HG03378 (cell line): ENCODE measurements around the gene DUSP11.
"Not testable (repeated sequence)": the region's sequence is repeated elsewhere in the genome, so short reads cannot be mapped to it uniquely, and the experiment has no call there.

ENCODE experiments used
- ATAC-seq: cut with Tn5 transposase; IDR thresholded peaks from one replicate; pipeline ENCODE4 v1.9.1; 2021; ENCODE audit warnings: mild to moderate bottlenecking, moderate library complexity; ENCODE audit not compliant: unreplicated experiment

The DUSP11 gene

DNA sequence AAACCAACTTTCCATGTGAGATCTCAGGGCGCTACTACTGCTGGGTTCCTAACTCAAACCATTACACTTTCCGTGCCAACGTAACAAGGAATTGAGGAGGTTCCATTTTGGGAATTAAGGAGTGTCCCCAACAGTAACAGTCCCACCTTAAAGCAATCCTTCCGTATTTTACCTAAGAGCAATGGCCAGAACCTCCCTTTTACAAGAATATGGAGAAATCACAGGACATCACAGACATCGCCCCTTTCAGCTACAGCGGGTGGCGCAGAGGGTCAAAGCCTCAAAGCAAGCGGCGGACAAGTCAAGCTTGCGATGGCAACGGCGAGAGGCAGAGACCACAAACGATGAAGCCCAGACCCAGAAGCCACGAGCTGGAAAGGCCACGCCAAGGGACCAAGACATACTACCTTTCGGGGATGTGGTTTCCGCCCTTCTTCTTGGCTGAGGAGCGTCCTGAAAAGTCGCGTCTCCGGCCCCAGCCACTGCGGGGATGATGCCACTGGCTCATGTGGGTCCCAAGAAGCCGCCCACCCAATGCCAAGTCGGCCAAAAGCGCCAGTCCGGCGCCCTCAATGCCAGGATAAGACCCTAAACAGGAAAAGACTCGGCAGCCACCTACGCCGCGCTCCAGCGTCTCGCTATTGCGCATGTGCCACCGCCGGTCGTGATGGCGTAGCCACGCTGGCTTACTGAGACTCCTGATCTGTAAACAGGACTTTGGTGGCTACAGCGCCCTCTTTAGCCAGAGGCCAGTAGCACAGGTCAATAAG, at the start of gene DUSP11:
Gene DUSP11, minus strand, starts transcription at position 637 of the 770 bp plus-strand sequence. Its CDS starts 129 bp downstream, at position 508.
- peak; percentile 99 for ATAC-seq

DNA sequence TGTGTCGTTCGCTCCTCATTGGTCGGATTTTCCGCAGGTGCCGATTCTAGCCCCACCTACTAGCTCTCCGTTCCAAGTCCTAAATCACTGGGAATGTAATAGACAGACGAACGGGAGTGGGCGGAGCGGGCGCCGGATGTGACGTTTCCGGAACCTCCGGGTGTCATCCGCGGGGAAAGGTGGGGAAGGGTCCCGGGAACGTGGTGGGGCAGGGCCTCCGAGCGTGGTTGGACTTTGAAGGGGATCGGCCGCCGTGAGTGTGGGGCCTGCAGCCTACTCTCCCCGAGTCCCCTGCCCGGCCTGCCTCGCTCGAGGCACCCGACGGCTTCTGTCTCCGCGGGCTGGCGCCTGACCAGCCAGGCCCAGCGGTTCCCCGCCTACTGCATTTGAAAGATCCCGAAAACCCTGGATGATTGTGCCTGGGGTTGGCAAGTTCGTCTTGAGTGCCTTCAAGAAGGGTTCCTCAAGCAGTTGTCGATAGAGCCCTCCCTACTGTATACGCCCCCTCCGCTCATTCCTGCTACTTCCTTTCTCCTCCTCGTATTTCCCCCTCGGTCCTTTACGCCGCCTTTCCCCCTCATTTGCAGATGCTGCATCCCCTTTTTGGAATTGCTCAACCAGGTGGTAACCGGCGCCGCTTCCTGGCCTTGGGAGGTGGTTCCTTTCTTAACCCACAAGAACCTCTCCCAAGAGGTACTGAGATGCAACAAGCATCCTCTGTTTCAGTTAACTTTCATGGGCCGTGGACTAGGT, 49.1 kb upstream of the DUSP11 start, which contains the start of gene STAMBP:
Gene STAMBP, plus strand, starts transcription at position 144 of the 753 bp plus-strand sequence. CDS start 1,896 bp downstream, outside the sequence.
- ATAC-seq: peak; percentile 71

DNA sequence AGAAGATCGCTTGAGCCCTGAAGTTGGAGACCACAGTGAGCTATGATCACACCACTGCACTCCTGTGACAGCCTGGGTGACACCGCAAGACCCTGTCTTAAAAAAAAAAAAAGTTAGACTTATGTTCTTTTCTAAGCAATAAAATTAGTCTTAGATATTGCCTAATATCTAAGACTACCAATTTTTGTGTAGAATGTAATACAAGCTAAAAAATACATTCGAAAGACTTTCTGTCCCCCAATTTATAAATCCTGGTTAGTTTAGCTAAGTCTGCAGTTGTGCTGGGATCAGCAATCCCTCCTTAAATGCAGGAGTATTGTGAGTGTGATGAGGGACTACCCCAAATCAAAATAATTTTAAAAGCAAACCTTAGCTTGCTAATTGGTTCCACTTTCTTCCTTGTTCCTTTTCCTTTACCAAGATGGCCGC, 48.5 kb upstream of the DUSP11 start:
- no peak for ATAC-seq

DNA sequence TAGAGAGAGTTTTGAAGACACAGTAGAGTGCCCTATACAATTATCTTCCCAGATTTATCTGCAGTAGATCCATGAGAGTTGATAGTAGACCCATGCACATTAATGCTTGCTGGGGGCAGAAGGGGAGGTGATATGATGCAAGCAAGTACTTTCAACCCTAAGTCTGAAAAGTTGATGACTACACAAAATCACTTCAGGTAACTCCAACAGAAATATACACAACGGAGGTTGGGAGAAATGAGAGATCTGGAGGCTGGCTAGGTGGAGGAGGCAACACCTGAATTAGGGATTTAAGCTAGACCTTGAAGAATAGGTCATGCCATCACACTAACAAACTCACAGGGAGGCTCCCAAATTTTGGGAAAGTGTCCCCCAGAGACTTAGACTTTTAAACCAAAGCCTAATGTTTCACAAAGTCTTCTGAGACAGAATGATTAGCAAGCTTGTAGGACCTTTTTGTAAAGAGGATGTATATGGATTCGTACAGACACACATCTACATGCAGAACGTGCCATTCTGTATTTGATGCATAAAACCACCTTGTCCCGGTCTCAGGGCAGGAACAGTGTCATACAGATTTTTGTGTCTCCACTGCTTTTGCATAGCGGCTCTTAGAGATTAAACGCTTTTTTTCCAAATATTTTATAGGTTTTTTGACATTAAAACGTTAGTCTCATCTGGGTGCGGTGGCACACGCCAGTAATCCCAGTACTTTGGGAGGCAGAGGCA, 47.9 kb upstream of the DUSP11 start:
- ATAC-seq: no peak

DNA sequence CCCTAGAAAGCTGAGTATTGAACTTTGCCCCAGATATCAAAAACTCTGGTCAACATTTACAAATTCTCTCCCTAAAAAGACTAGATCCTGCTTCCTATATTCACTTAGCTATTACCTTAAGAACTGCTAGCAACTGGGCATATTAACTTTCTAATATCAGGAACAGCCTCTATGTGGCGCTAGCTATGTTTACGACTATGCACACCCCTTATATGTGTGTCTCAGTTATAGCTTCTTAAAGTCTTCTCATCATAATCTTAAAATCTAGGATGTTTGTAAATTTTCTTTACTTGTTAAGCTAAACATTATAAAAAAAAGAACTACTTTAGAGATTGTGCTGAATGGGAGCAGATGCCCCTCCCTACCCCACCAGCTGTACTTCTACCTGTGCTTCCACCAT, 47.1 kb upstream of the DUSP11 start:
- ATAC-seq: no peak

DNA sequence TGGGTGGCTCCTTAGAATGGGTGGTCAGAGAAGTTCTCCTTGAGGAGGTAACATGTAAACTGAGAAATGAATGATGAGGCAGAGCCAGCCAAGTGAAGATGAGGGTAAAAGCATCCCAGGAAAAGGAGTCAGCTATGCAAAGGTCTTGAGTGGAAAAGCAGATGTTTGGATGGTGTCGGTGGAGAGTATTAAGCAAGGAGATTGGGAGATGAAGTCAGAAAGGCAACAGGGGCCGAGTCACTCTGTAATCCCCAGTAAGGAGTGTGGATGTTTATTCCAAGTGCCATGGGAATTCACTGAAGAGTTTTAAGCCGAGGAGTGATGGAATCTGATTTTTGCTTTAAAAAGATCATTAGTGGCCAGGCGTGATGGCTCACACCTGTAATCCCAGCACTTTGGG, 45.5 kb upstream of the DUSP11 start:
- no peak for ATAC-seq

DNA sequence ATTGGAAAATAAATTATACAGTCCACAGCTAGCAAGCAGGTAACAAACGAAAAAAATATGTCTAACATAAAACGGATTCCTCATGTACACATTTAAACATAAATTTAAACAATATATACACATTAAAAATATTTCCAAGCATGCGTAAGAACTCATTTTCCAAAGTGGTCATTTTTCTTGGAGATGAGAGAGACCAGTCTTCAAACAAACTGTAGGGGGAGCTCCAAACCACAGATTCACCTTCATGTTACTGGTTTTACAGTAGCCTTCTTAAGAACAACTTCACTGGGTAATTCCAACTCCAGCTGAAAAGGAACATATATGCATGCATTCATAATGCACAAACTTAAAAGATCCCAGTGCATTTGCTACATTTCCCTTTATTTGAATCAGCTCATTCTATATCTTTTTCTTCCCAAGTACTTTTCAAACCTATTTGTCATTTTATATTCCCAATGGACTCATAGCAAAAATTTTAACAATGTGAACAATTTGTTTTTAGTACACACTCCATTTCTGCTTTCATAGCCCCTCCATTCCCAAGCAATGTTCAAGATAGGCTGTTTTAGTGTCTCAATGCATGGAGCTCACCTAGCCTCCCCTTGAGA, 44.1 kb upstream of the DUSP11 start:
- no peak for ATAC-seq

DNA sequence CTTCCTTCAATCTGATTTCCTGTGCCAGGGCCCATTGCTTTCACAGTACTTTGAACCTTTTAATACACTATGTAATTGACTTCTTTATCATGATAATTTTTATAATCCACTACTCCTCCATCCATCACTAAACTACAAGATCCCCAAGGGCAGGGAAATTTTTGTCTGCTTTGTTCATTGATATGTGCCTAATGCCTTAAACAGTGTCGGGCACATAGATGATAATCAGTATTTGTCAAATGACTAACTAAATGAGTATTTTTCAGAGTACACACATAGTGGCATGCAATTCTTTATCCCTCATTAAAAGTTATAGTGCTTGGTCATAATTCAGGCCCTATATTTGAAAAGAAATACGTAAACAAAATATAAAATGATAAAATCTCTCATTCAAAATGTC, 43.5 kb upstream of the DUSP11 start:
- ATAC-seq: no peak

DNA sequence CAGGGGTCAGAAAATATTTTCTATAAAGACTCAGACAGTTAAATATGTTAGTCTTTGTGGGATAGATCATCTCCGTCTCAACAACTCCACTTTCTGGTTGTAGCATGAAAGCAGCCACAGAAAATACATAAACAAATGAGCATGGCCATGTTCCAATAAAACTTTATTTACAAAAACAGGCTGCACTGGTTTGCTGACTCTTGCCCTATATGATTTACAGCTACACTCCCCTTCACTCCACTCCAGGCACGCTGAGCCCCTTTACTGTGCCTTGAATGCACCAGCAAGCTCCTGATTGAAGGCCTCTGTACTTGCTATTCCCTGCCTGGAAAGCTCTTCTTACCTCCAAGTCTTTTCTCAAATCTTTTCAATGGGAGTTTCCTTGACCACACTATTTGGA, 43.1 kb upstream of the DUSP11 start:
- ATAC-seq: no peak

DNA sequence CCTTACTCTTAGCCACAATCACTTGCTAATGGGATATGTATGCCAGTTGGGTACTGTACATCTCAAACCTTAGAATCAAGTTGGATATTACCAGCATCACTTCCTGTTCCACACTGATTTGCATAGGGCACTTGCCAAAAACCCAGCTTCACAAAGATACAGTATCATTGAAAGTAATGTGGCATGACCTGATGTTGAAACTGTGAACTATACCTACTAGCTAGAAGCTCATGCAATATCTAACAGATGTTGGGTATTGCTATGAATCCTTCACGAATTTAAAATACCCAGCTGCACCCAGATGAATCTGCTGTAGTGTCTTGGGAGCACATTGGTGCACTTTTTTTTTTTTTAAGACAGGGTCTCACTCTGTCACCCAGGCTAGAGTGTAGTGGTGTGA, 42.4 kb upstream of the DUSP11 start:
- ATAC-seq: peak; percentile 76

DNA sequence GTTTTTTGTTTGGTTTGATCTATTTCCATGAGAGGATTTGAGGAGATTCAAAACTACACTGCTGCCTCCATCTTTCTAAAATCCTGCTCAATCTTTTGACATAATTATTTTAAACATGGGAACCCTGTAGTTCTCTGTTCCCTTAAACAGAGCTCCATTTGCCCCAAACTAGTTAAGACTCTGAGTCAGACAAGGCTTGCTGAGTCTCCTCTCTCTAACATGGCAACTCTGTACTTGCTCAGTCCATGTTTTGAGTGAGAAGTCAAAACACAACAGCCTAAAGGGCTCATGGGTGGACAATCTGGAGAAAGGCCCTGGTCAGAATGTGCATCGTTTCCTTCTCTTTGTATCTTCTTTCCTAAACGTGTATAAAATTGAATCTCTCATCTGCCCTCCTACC, 41.8 kb upstream of the DUSP11 start:
- ATAC-seq: no peak

DNA sequence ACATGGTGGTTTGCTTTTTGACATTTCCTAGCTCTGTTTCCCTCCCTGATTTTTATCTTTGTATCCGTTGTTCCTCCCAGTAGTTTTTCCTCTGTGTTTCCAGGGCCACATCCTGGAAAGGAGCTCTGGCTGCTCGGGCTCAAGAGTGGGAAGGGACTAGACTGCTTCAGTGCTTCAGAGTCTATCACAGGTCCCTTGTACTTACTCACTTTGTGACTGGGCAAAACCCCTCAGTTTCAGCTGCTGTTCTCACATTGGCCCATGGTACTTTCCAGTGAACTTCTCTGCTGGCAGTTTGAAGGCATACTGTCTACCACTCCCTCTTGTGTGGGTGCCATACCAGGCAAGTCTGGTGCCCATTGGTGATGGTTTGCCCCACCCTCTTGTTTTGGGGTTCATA, 41.3 kb upstream of the DUSP11 start:
- peak; percentile 79 for ATAC-seq

DNA sequence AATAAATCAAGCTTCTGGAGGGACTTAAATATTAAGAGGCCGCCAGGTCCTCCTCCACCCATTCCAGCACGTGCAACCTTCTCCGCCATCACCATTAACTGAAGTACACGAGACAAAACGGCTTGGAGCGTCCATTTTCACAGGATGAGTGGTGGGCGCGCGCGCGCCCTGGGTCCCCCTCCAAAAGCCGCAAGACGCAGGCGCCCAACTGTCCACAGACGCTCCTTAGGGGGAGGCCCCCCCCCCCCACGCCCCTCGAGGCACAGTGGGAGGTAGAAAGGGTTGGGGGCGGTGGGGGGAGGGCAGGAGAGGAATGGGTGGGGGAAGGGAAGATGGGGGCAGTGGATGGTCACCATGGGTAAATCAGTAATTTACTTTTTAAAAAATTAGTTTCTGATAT, 38.4 kb upstream of the DUSP11 start:
- ATAC-seq: no peak

DNA sequence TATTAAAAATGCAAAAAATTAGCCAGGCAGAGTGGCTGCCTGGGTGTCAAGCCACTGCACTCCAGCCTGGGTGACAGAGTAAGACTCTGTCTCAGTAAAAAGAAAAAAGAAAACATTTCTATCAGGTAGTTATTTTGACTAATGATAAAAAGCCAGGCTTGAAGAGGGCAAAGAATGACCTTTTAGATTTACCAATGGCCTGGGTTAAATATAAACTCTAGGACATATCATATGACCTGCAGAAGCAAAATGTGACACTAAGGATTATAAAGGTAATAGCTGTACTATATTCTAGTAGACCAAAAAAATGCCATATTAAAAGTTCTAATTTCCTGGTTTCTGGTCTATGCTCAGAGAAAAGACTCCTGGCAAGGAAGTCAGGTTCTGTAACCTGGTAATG, 32.7 kb upstream of the DUSP11 start:
- ATAC-seq: no peak

DNA sequence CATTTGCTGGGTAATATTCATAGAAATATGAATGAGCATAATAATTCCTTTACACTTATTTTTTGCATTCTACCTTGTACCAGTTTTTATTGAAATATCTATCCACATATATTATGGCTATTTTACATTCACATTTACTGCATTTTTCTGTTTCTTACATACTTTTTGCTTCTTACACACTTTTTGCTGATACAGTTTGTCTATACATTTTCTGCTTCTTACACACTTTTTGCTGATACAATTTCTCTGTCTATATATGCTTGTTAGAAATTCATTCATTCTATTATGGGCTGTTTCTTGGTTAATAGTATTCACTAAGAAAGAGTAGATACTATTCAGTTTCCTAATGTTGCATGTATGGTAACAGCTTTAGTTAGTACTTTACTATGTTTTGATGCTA, 32.0 kb upstream of the DUSP11 start:
- no peak for ATAC-seq

DNA sequence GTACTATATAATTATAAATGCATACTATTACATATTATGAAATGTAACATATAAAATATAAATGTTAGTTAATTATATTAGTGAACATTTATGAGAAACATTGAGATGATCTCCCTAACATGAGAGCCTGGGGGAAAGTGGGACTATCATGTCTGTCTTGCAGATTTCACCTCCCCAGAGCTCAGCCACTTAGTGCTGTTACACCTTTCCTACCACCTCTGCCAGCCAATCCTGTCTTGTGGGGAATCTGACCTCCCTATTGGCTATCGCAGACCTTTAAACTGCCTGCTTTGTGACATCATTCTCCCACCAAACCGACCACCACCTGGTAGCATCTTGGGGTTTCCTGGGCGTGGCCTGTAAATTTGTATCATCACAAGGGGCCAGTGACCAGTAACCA, 4.0 kb upstream of the DUSP11 start, which contains the start of gene C2orf78:
Gene C2orf78, plus strand, starts transcription at position 301 of the 400 bp plus-strand sequence. CDS start 127 bp downstream, outside the sequence.
- not testable (repeated sequence) for ATAC-seq

DNA sequence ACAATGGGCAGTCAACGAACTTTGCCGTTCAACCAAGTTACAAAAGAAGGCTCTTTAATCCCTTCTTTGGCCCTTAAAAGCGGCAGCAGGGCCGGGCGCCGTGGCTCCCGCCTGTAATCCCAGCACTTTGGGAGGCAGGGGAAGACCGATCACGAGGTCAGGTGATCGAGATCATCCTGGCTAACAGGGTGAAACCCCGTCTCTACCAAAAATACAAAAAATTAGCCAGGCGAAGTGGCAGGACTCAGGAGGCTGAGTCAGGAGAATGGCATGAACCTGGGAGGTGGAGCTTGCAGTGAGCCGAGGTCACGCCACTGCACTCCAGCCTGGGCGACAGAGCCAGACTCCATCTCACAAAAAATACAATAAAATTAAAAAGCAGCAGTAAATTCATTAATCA, 3.5 kb upstream of the DUSP11 start:
- not testable (repeated sequence) for ATAC-seq

DNA sequence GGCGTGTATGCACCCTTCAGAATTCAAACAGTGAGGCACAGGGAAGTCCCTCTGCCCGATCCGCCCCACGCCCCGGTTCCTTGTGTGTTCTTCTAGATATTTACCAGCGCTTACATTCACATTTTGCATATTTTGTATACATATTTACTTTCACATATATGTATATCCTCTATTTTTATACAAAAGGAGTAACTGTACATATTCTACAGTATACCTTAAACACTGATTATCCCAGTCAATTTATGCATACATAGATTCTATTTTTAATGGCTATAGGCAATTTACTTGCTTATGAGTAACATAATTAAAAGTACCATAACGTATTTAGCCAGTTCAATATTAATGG, 307 bp upstream of the DUSP11 start:
- ATAC-seq: no peak

DNA sequence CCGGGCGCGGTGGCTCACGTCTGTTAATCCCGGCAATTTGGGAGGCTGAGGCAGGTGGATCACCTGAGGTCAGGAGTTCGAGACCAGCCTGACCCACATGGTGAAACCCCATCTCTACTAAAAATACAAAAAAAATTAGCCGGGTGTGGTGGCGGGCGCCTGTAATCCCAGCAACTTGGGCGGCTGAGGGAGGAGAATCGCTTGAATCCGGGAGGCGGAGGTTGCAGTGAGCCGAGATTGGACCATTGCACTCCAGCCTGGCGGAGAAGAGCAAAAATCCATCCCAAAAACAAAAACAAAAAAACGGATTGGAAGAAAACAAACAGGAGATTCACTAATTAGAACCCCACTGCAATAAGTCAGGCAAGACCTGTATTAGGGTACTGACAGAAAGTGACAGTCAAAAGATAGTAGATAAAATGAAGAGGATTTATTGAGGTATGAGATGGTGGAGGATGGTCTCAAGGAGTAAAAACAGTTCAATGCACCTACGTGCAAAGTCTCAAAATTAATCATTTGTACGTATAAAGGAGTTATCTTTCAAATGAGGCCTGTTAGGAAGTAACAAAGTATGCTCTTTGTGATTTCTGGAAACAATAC, 936 bp downstream of the DUSP11 start:
- not testable (repeated sequence) for ATAC-seq

DNA sequence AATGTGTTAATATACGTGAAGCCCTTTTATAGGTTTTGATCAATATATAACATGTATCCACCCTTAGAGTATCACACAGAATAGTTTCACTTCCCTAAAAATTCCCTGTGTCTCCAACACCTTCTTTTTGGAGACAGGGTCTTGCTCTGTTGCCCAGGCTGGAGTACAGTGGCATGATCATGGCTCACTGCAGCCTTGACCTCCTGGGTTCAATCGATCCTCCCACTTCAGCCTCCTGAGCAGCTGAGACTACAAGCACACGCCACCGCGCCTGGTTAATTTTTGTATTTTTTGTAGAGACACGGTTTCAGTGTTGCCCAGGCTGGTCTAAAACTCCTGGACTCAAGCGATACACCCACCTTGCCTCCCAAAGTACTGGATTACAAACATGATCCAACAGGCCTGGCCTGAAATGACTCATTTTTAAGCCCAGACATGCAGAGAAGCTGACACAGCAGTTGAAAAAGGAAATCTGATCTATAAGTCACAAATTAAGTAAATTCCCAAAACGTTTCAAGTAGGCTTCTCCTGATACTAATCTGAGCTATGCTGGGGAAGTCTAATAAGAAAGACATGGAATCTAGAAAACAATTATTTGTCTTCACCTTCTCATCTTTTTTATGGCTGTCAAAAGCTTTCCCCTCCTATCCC, 2.9 kb downstream of the DUSP11 start:
- ATAC-seq: no peak
